Measurements from ENCODE around the gene ZBTB12.

Gene ZBTB12

DNA sequence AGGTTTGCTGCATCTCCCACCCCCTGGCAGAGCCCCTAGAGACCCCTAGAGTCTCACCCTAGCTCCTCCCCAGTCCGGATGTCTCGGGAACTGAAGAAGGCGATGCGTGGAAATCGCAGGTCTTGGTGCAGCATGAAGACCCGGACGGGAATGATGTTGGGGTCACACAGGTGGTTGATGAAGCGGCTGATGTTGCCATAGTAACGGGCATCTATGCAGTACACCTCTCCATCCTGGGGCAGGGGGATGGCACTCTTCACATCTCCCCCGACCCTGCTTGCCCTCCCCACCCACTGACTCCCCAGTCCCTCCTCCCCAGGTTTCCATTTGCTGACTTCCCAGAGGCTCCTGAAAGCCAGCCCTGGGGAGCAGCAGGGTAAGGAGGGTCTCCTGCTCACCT, 21.3 kb downstream of the ZBTB12 start:
- no peak for DNase-seq (ENCODE audit: low spot score in 2 of 2)
- in situ Hi-C loops (cut with MboI; ENCODE audit: low sequenced_read_pairs), result no loop called here
- no peaks in the 10 kb centered on the region for H3K27me3 ChIP-seq (ENCODE audit: low read depth)
- H3K36me3 ChIP-seq (replicated peaks), result peaks cover 52% of the 10 kb centered on the region
- no peaks in the 10 kb centered on the region for H3K4me1 ChIP-seq
- H3K4me3 ChIP-seq, result no peak overlapping the region
- H3K9me3 ChIP-seq, result no peaks in the 10 kb centered on the region

DNA sequence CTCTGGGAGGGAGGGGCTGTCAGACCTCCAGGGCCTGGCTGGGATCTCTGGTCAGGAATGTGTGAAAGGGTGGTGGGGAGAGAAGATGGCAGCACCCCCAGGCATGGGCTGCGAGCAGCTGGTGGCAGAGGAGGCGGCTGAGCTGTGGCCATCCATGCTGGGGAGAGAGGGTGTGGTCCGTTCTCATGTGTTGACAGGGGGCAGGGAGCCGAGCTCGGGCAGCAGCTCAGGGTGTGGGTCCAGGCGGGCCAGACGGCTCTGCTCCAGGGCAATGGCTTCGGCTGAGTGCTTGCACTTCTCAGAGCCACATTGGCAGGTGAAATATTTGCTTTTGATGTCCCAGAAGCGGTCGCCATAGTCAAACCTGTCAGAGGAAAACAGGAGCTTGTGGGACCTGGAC, 22.0 kb downstream of the ZBTB12 start:
- Histone ChIP-seq H3K36me3 (replicated peaks) (peaks cover 47% of the 10 kb centered on the region), H3K4me3 (no peak overlapping the region), H3K4me1 (no peaks in the 10 kb centered on the region), H3K9me3 (no peaks in the 10 kb centered on the region), H3K27me3 (ENCODE audit: low read depth) (no peaks in the 10 kb centered on the region)
- DNase-seq (ENCODE audit: low spot score in 2 of 2), result no peak
- in situ Hi-C loops (cut with MboI; ENCODE audit: low sequenced_read_pairs), result no loop called here

GRCh38 chr6:31879143-31879542, 22.7 kb downstream of the ZBTB12 start:
- Histone ChIP-seq H3K36me3 (replicated peaks) (peaks cover 39% of the 10 kb centered on the region), H3K4me1 (no peaks in the 10 kb centered on the region), H3K4me3 (no peak overlapping the region), H3K9me3 (no peaks in the 10 kb centered on the region), H3K27me3 (ENCODE audit: low read depth) (no peaks in the 10 kb centered on the region)
- no peak for DNase-seq (ENCODE audit: low spot score in 2 of 2)
- in situ Hi-C loops (cut with MboI; ENCODE audit: low sequenced_read_pairs), result no loop called here

DNA sequence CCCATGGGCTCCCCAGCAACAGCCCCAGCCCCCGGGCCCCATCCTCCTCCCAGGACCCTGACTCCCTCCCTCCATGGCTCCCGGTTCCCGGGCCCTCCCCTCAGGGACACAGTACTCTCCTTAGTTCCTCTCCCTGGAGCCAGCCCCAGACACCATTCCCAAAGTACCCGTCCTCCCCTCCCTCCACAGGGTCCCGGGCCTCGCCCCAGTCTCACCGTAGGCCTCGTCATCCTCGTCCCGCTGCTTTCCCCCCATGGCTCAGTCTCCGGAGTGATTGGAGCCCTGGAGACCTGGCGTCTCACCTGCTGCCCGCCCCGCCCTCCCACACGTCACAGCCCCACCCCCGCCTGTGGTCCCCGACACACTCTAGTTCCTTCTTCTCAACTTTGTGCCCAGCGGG, 23.2 kb downstream of the ZBTB12 start, which contains the start of gene SLC44A4:
Gene SLC44A4 (minus strand): TSS at position 272 of the 400 bp plus-strand sequence. CDS start 17 bp downstream, at position 255.
- H3K36me3 ChIP-seq (replicated peaks), result peaks cover 38% of the 10 kb centered on the region
- no peak within 1 kb of the TSS for H3K4me3 ChIP-seq
- H3K9me3 ChIP-seq, result no peaks in the 10 kb centered on the region
- H3K4me1 ChIP-seq, result no peaks in the 10 kb centered on the region
- H3K27me3 ChIP-seq (ENCODE audit: low read depth), result no peaks in the 10 kb centered on the region
- in situ Hi-C loops (cut with MboI; ENCODE audit: low sequenced_read_pairs), result no loop called here
- DNase-seq (ENCODE audit: low spot score in 2 of 2), result no peak

- Histone ChIP-seq H3K4me1 (no peaks in the 10 kb centered on the region), H3K9me3 (no peaks in the 10 kb centered on the region), H3K36me3 (replicated peaks) (peaks cover 33% of the 10 kb centered on the region), H3K27me3 (ENCODE audit: low read depth) (no peaks in the 10 kb centered on the region), H3K4me3 (no peak overlapping the region)
- in situ Hi-C loops (cut with MboI; ENCODE audit: low sequenced_read_pairs), result no loop called here
- no peak for DNase-seq (ENCODE audit: low spot score in 2 of 2)
These were observed 23.7 kb downstream of the ZBTB12 start for GRCh38 chr6:31878222-31878621.

DNA sequence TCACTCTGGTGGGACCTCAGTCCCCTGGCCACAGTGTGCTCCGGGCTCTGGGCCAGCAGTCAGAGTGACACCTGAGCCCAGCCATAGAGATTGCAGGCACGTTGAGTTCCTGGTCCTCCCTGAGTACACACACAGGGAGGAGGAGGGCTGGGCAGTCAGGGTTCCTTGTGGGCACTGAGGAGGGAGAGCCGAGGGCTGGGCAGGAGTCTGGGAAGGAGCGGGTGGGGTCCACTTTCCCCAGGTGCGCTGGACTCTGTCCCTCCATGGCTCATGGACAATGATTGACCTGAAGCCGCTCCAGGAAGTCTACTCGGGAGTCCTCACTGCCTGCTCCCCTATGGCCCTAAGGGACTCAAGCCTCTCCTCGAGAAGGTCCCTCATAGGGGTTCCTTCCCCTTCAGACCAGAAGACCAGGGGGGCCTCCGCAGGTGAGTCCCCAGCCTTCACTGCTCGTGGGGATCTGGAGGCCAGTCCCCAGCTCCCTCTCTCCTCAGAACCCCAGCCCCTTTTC, 24.2 kb downstream of the ZBTB12 start:
- in situ Hi-C loops (cut with MboI; ENCODE audit: low sequenced_read_pairs), result no loop called here
- no peak overlapping the region for H3K4me3 ChIP-seq

DNA sequence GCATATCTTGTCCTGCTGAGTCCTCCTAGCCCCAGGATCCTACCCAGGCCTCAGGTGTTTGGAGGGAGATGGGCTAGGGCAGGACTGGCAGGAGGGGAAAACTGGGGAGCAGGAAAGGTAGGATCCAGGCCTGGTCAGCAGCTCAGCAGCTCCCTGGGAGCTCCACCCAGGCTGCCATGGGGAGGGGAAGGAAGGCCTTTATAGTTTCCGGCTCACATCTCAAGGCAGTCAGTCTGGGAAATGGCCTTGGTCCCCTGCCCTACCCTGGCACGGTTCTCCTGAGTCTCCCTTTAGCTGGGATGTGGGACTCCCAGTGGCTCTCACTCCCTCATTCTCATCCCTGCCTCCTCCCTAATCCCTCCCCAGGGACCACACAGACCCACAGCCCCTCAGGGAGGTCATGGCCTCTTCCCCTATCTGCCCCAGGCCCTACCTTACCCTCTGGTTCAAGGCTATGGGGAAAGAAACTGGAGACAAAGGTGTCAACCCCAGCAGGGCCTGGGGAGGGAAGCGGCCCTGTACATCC, 24.7 kb downstream of the ZBTB12 start:
- no peaks in the 10 kb centered on the region for H3K27me3 ChIP-seq (ENCODE audit: low read depth)
- in situ Hi-C loops (cut with MboI; ENCODE audit: low sequenced_read_pairs), result no loop called here
- no peaks in the 10 kb centered on the region for H3K9me3 ChIP-seq
- peaks cover 23% of the 10 kb centered on the region for H3K36me3 ChIP-seq (replicated peaks)
- no peak for DNase-seq (ENCODE audit: low spot score in 2 of 2)
- H3K4me3 ChIP-seq, result no peak overlapping the region
- no peaks in the 10 kb centered on the region for H3K4me1 ChIP-seq

More for the DNA sequence above, 24.2 kb downstream of the ZBTB12 start:
- Histone ChIP-seq H3K9me3 (no peaks in the 10 kb centered on the region), H3K27me3 (ENCODE audit: low read depth) (no peaks in the 10 kb centered on the region), H3K36me3 (replicated peaks) (peaks cover 28% of the 10 kb centered on the region), H3K4me1 (no peaks in the 10 kb centered on the region)
- DNase-seq (ENCODE audit: low spot score in 2 of 2), result no peak

- Histone ChIP-seq H3K36me3 (replicated peaks) (peaks cover 17% of the 10 kb centered on the region), H3K9me3 (no peaks in the 10 kb centered on the region), H3K4me1 (no peaks in the 10 kb centered on the region), H3K27me3 (ENCODE audit: low read depth) (no peaks in the 10 kb centered on the region), H3K4me3 (no peak overlapping the region)
- in situ Hi-C loops (cut with MboI; ENCODE audit: low sequenced_read_pairs), result no loop called here
- DNase-seq (ENCODE audit: low spot score in 2 of 2), result no peak
These were observed 25.5 kb downstream of the ZBTB12 start for GRCh38 chr6:31876357-31876756.

DNA sequence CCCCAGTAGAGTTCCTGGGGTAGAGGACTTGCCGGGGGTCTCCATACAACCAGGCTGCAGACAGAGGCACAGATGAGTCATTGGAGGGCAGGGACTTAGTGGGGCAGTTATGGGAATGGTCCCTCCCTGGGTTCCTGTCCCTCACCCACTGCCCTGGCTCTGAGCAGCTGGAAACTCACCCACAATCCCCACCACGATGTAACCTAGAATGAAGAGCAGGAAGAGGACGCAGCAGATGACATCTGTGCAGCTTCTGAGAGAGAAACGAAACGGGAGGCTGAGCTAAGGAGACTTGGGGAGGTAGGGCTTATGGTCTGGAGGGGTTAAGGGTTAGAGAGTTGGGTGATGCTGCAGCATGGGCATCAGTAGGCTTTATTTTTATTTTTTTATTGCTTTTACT, 26.0 kb downstream of the ZBTB12 start:
- no peaks in the 10 kb centered on the region for H3K9me3 ChIP-seq
- H3K4me3 ChIP-seq, result no peak overlapping the region

GRCh38 chr6:31874836-31875572, 26.9 kb downstream of the ZBTB12 start:
- H3K36me3 ChIP-seq (replicated peaks), result peaks cover 4% of the 10 kb centered on the region
- DNase-seq (ENCODE audit: low spot score in 2 of 2), result no peak
- no peak overlapping the region for H3K4me3 ChIP-seq
- in situ Hi-C loops (cut with MboI; ENCODE audit: low sequenced_read_pairs), result no loop called here
- H3K9me3 ChIP-seq, result no peaks in the 10 kb centered on the region
- no peaks in the 10 kb centered on the region for H3K27me3 ChIP-seq (ENCODE audit: low read depth)
- H3K4me1 ChIP-seq, result no peaks in the 10 kb centered on the region

More for the DNA sequence above, 26.0 kb downstream of the ZBTB12 start:
- Histone ChIP-seq H3K27me3 (ENCODE audit: low read depth) (no peaks in the 10 kb centered on the region), H3K36me3 (replicated peaks) (peaks cover 12% of the 10 kb centered on the region), H3K4me1 (no peaks in the 10 kb centered on the region)
- DNase-seq (ENCODE audit: low spot score in 2 of 2), result no peak
- in situ Hi-C loops (cut with MboI; ENCODE audit: low sequenced_read_pairs), result no loop called here

DNA sequence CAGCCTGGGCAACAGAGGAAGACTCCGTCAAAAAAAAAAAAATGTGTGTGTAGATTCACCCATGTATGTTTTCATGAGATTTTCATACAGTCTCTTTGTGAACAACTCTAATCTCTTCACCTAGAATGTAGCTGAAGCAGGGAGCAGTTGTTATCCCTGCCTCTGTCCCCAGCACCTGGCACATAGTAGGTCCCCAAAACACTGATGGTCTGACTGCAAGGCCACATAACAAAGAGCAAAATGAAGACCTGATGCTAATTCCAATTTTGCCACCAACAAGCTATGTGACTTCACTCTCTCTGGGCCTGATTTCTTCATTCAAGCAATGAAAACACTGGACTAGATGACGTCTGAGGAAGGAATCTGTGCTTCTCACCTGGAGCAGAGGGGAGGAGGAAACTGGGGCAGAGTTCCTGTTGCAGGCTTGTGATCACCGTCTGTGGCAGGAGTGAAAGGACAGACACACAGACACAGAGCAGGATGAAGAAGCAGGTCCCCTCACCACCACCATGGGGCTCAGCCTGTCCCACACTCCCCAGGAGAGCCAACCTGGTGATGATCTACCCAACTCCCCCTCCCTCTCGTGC, 27.7 kb downstream of the ZBTB12 start:
- Histone ChIP-seq H3K36me3 (replicated peaks) (no peaks in the 10 kb centered on the region), H3K27me3 (ENCODE audit: low read depth) (no peaks in the 10 kb centered on the region), H3K9me3 (no peaks in the 10 kb centered on the region), H3K4me3 (no peak overlapping the region), H3K4me1 (no peaks in the 10 kb centered on the region)
- no peak for DNase-seq (ENCODE audit: low spot score in 2 of 2)
- in situ Hi-C loops (cut with MboI; ENCODE audit: low sequenced_read_pairs), result no loop called here

- Histone ChIP-seq H3K36me3 (replicated peaks) (no peaks in the 10 kb centered on the region), H3K9me3 (no peaks in the 10 kb centered on the region), H3K27me3 (ENCODE audit: low read depth) (no peaks in the 10 kb centered on the region), H3K4me1 (no peaks in the 10 kb centered on the region), H3K4me3 (no peak overlapping the region)
- no peak for DNase-seq (ENCODE audit: low spot score in 2 of 2)
- in situ Hi-C loops (cut with MboI; ENCODE audit: low sequenced_read_pairs), result no loop called here
These were observed 30.7 kb downstream of the ZBTB12 start for GRCh38 chr6:31871046-31871659.

DNA sequence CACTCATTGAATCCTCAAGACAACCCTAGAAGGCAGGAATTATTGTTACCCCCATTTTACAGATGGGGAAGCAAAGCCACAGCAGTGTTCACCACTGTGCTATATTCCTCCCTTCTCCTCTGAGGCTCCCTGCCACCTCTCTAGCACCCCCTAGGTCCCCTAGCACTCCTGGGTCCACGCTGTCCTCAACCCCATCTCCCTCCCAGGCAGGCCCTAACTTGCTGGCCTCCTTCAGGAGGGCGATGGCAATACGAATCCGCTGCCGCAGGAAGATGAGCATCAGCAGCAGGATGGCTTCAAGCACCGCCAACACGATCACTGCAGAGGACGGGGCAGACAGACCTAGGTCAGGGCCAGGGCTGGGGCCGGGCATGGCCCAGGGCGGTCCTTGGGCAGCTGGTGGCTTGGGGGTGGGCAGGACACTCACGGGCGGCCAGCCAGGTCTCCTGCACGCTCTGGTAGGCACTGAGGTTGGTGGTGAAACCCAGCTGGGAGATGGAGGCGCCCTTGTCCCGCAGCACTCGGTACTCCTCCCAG, 31.4 kb downstream of the ZBTB12 start:
- no peaks in the 10 kb centered on the region for H3K4me1 ChIP-seq
- H3K4me3 ChIP-seq, result no peak overlapping the region
- H3K36me3 ChIP-seq (replicated peaks), result no peaks in the 10 kb centered on the region
- H3K27me3 ChIP-seq (ENCODE audit: low read depth), result no peaks in the 10 kb centered on the region
- DNase-seq (ENCODE audit: low spot score in 2 of 2), result no peak
- in situ Hi-C loops (cut with MboI; ENCODE audit: low sequenced_read_pairs), result no loop called here
- H3K9me3 ChIP-seq, result no peaks in the 10 kb centered on the region

DNA sequence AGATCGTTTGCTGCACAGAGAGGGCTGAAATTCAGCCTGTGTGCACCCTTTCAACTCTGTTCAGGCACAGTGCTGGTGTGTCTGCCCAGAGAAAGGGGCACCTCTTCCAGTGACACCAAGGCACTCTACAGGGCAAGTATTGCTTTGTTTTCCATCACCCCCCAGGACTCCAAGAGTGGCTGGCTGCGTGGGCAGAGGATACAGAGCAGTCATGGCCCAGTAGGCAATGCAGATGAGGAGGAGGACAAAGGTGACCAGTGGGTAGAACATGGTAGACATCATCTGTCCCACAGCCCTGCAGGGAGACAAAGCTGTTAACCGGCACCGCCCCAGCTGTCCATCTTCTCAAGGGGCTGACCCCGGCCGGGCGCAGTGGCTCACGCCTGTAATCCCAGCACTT, 32.5 kb downstream of the ZBTB12 start:
- in situ Hi-C loops (cut with MboI; ENCODE audit: low sequenced_read_pairs), result no loop called here
- H3K36me3 ChIP-seq (replicated peaks), result no peaks in the 10 kb centered on the region
- no peaks in the 10 kb centered on the region for H3K9me3 ChIP-seq
- H3K4me3 ChIP-seq, result no peak overlapping the region
- peaks cover under 1% of the 10 kb centered on the region; the same call in 1 of the 2 replicates for H3K4me1 ChIP-seq
- H3K27me3 ChIP-seq (ENCODE audit: low read depth), result no peaks in the 10 kb centered on the region
- no peak for DNase-seq (ENCODE audit: low spot score in 2 of 2)
